DND-41 (cell line): ENCODE measurements around the gene ACAP1.

Experiments
- ATAC-seq: fragments of 200-7000 bp; cut with Tn5 transposase; 3 replicates; pipeline ENCODE4 v1.9.1; 2021; ENCODE audit warnings: low read depth; ENCODE audit not compliant: insufficient read depth
- DNase-seq: peaks from one replicate; pipeline ENCODE4 v3.0.0-alpha.2; 2020
- H2AFZ ChIP-seq: 2 replicates; pipeline ENCODE4 v1.6.0; 2012; ENCODE audit warnings: low read depth, low read length
- H3K27ac ChIP-seq: 2 replicates; pipeline ENCODE4 v1.5.1; 2012; ENCODE audit warnings: low read length, inconsistent platforms
- H3K27me3 ChIP-seq: fragments of 200-600 bp; sonication (generic); 2 replicates; pipeline ENCODE4 v1.6.0; 2012; ENCODE audit warnings: low read length, mild to moderate bottlenecking, inconsistent platforms; ENCODE audit not compliant: insufficient read depth, poor library complexity
- H3K36me3 ChIP-seq: 2 replicates; pipeline ENCODE4 v1.5.1; 2012; ENCODE audit warnings: low read length, inconsistent platforms; ENCODE audit not compliant: insufficient read depth
- H3K4me1 ChIP-seq: 2 replicates; pipeline ENCODE4 v1.5.1; 2012; ENCODE audit warnings: mild to moderate bottlenecking, low read length; ENCODE audit not compliant: insufficient read depth
- H3K4me2 ChIP-seq: 2 replicates; pipeline ENCODE4 v1.6.0; 2012; ENCODE audit warnings: mild to moderate bottlenecking, moderate library complexity, low read length, inconsistent platforms; ENCODE audit not compliant: insufficient read depth
- H3K4me3 ChIP-seq, 2 experiments: fragments of 200-600 bp in 1 of 2; shearing (Covaris generic) in 1 of 2; 2 replicates each; pipeline ENCODE4 v1.5.1; 2012 to 2016; ENCODE audit warnings: inconsistent platforms in 2 of 2, low read length in 2 of 2, mild to moderate bottlenecking in 2 of 2, low read depth in 1 of 2, moderate library complexity in 1 of 2
- H3K79me2 ChIP-seq: 2 replicates; pipeline ENCODE4 v1.6.0; 2012; ENCODE audit warnings: low read length, inconsistent platforms; ENCODE audit not compliant: insufficient read depth
- H3K9ac ChIP-seq: 2 replicates; pipeline ENCODE4 v1.6.0; 2012; ENCODE audit warnings: low read depth, mild to moderate bottlenecking, inconsistent platforms, low read length, moderate library complexity
- H3K9me3 ChIP-seq: 2 replicates; pipeline ENCODE4 v1.5.1; 2012; ENCODE audit warnings: low read length, moderate library complexity, mild to moderate bottlenecking, inconsistent platforms; ENCODE audit not compliant: insufficient read depth, severe bottlenecking
- H4K20me1 ChIP-seq: 2 replicates; pipeline ENCODE4 v1.6.0; 2012; ENCODE audit warnings: low read length; ENCODE audit not compliant: insufficient read depth
- CTCF ChIP-seq: IDR thresholded peaks from 2 replicates; pipeline ENCODE4 v1.5.1; 2012; ENCODE audit warnings: borderline replicate concordance, low read length, moderate library complexity, mild to moderate bottlenecking; ENCODE audit not compliant: poor library complexity, severe bottlenecking; ENCODE audit errors: extremely low read depth
- EZH2 ChIP-seq: IDR thresholded peaks from 3 replicates; pipeline ENCODE4 v1.6.1; 2012; ENCODE audit warnings: borderline replicate concordance, low read depth, mild to moderate bottlenecking, moderate library complexity, low read length, inconsistent platforms; ENCODE audit not compliant: severe bottlenecking

Gene ACAP1

GRCh38 chr17:7313088-7313889 is 23.0 kb upstream of the ACAP1 start:
- DNase-seq (peak; percentile 28), ATAC-seq (peak; percentile 18; the same call in 2 of the 3 replicates)
- TF ChIP-seq CTCF = peak; percentile 38
- TF ChIP-seq EZH2 = no peak
- peaks cover 70% of the 10 kb centered on the region for H3K4me1 ChIP-seq
- no peak overlapping the region for H3K27ac ChIP-seq
- H3K9me3 ChIP-seq = no peaks in the 10 kb centered on the region
- peak overlapping the region in 1 of 2 experiments; percentile 88; a peak in 2 of 4 replicates for H3K4me3 ChIP-seq
- 0 out of 2 replicates have a peak overlapping the region, but pooled peaks have one; percentile 69 for H3K9ac ChIP-seq
- no peaks in the 10 kb centered on the region for H3K27me3 ChIP-seq
- peaks cover 71% of the 10 kb centered on the region for H3K79me2 ChIP-seq
- peak overlapping the region; percentile 95 for H3K4me2 ChIP-seq
- H3K36me3 ChIP-seq = peaks cover 76% of the 10 kb centered on the region
- peaks cover 61% of the 10 kb centered on the region for H4K20me1 ChIP-seq
- H2AFZ ChIP-seq = no peak overlapping the region

- Histone ChIP-seq H2AFZ (no peak overlapping the region), H3K36me3 (peaks cover 80% of the 10 kb centered on the region), H3K27ac (peak overlapping the region; percentile 75), H3K27me3 (no peaks in the 10 kb centered on the region), H3K4me3 (peak overlapping the region; percentile 45 to 88; a peak in 3 of 4 replicates), H4K20me1 (peaks cover 53% of the 10 kb centered on the region), H3K9me3 (no peaks in the 10 kb centered on the region), H3K79me2 (peaks cover 63% of the 10 kb centered on the region), H3K4me1 (peaks cover 62% of the 10 kb centered on the region), H3K9ac (peak overlapping the region; percentile 69), H3K4me2 (peak overlapping the region; percentile 95)
- no peak for TF ChIP-seq CTCF
- TF ChIP-seq EZH2 = no peak
- ATAC-seq = no peak
- DNase-seq = no peak
Observed at GRCh38 chr17:7313890-7314718, 22.2 kb upstream of the ACAP1 start.

GRCh38 chr17:7314719-7315569 is 21.4 kb upstream of the ACAP1 start, which contains the start of gene GPS2:
Gene GPS2 (minus strand): TSS chr17:7315360. CDS start chr17:7315052, 308 bp downstream.
- peaks cover 53% of the 10 kb centered on the region for H3K4me1 ChIP-seq
- H3K79me2 ChIP-seq = peaks cover 55% of the 10 kb centered on the region
- ATAC-seq (peak; percentile 79), DNase-seq (peak; percentile 91)
- H3K27me3 ChIP-seq = no peaks in the 10 kb centered on the region
- no peak for TF ChIP-seq CTCF
- no peak for TF ChIP-seq EZH2
- peaks cover 44% of the 10 kb centered on the region for H4K20me1 ChIP-seq
- peak within 1 kb of the TSS; percentile 45 to 88 for H3K4me3 ChIP-seq
- no peaks in the 10 kb centered on the region for H3K9me3 ChIP-seq
- peak within 1 kb of the TSS; percentile 69 for H3K9ac ChIP-seq
- peak within 1 kb of the TSS; percentile 95 for H3K4me2 ChIP-seq
- peak within 1 kb of the TSS; percentile 75 for H3K27ac ChIP-seq
- H3K36me3 ChIP-seq = peaks cover 72% of the 10 kb centered on the region
- peak within 1 kb of the TSS; percentile 73 for H2AFZ ChIP-seq
